ENCODE results near the gene SYTL3.

SYTL3 gene

DNA sequence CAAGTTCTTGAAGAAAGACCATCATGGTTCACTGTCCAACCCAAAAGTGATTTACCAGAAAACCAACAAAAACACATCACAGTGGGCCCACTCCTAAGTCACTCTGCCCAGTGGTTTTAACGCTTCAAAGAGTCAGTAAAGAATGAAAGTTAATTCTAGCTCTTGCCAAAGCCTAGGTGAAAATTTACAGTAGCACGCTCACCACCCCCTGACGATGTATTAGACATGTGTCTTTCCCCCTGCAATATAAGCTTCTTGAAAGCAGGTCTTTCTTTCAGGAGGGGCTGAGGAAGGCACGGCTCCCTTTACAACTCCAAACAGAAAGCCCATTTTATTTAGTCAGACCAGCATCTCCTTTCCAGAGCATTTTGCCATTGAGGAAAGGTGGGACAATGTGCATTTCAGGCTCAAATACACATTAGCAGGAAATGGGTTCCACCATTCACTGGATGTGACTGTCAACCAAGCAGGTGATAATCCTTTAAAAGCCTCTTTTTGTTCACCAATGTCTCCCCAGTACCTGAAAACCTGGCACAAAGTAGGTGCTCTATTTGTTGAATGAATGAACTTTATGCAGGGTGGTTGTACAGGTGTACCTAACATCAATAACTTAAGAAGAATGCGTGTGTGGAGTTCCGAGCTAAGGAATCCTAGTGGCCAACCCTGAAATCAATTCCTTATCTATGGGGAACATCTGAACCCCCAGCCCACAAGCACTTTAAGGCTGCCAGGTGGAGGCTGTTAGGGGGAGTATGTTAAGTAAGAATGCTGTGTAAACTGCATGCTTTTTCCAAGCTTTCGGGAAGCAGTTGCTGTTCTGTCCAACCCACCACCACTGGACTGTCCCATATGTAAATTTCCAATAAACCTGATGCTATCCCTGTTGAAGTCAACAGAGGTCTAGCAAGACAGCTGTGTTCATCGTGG is 157.9 kb downstream of the SYTL3 start:
- no peak for DNase-seq (ENCODE audit: low spot score in 2 of 2)
- no peaks in the 10 kb centered on the region for H3K9me3 ChIP-seq
- no peak overlapping the region for H3K4me3 ChIP-seq
- H3K4me1 ChIP-seq = peaks cover 22% of the 10 kb centered on the region
- in situ Hi-C loops (cut with MboI; ENCODE audit: low sequenced_read_pairs) = no loop called here
- H3K27me3 ChIP-seq (ENCODE audit: low read depth) = no peaks in the 10 kb centered on the region
- peaks cover 38% of the 10 kb centered on the region for H3K36me3 ChIP-seq (replicated peaks)

DNA sequence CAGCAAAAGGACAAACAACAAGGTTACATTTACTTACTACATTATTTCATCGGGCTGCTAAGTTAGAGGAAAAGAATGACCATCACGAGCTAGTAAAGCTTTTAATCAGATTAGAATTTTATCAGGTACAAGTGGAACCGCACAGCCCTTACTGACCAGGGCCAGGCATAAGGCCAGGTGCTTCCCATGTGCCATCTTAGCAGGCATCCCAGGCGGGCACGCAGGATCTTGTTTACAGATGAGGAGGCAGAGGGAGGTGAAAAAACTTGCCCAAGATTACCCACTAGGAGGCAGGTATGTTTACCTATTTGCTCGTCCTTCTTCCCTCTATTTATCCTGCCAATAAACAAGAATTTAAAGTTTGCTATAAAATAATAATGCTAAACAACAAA is 158.6 kb downstream of the SYTL3 start:
- Histone ChIP-seq H3K9me3 (no peaks in the 10 kb centered on the region), H3K36me3 (replicated peaks) (peaks cover 44% of the 10 kb centered on the region), H3K4me3 (no peak overlapping the region), H3K27me3 (ENCODE audit: low read depth) (no peaks in the 10 kb centered on the region), H3K4me1 (peaks cover 22% of the 10 kb centered on the region)
- no peak for DNase-seq (ENCODE audit: low spot score in 2 of 2)
- in situ Hi-C loops (cut with MboI; ENCODE audit: low sequenced_read_pairs) = no loop called here

DNA sequence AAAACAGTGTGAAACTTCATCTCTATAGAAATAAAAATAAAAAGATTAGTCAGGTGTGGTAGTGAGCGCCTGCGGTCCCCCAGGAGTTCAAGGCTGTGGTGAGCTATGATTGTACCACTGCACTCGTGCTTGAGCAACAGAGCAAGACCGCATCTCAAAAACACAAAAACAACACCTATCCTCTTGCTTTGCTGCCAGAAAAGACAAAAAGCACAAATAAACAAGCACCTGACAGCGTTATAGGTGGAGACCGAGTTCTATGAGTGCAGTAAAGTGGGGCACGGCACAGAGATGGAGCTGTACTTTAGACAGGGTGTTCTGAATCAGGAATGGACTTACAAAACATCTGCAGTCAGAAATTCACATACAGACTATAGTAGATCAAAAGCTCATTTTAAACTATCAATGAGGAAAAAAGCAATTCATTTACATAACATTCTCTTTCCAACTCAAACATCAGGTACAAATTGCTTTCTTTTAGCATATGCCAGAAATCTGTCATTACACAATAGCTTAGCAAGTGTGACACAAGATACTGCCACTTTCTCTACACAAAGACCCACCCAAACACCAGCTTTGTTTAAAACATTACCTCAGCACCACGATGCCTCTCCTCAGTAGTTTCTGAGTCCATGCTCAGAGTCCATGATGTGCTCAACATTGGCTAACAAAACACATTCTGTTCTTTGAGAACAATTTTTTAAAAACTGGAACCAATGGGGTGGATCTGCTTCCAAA is 159.3 kb downstream of the SYTL3 start:
- no peaks in the 10 kb centered on the region for H3K9me3 ChIP-seq
- in situ Hi-C loops (cut with MboI; ENCODE audit: low sequenced_read_pairs) = no loop called here
- peaks cover 51% of the 10 kb centered on the region for H3K36me3 ChIP-seq (replicated peaks)
- peak; percentile 56 to 81 for DNase-seq (ENCODE audit: low spot score in 2 of 2)
- H3K4me1 ChIP-seq = peaks cover 18% of the 10 kb centered on the region
- H3K27me3 ChIP-seq (ENCODE audit: low read depth) = no peaks in the 10 kb centered on the region
- H3K4me3 ChIP-seq = no peak overlapping the region

DNA sequence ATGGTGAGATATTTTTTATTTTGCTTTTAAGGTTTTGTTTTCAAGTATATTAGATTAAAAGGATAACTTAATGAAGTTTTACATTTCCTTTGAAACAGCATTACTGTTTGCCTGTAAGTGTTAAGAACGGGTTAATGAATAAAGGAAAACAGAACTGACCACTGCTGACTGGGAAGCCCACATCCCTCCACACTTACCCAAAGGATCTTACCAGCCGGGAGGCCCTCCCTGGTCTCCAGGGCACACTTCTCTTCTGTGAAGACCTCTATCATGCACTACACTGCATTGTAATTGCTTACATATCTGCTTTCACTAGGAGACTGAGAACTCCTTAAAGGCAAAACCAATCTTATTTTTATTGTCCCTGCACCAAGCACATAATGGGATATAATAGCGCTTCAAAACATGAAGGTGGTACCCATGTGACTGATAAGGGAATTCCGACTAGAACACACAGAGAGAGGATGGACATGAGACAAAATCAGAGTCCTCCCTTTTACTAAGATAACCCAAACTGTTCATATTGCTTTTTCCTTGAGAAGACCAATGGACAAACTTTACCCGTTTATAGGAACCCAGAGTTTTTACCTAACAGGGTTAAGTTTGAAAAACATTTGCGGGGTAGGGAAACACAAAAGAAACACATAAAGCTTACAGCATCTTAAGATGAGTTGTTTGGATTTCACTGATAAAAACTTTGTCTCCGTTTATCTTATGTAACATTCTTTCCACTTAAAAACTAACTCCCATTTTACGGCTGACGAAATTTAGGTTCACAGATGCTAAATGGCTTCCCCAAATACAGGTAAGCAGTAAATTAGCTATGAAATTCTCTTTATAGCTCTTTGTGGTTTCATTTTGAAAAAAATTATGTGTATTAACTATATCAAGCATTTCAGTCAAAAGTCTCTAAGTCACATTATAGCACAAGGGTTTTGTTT is 160.6 kb downstream of the SYTL3 start:
- Histone ChIP-seq H3K27me3 (ENCODE audit: low read depth) (no peaks in the 10 kb centered on the region), H3K4me1 (peaks cover 26% of the 10 kb centered on the region), H3K36me3 (replicated peaks) (peaks cover 62% of the 10 kb centered on the region), H3K4me3 (no peak overlapping the region), H3K9me3 (no peaks in the 10 kb centered on the region)
- DNase-seq (ENCODE audit: low spot score in 2 of 2) = no peak
- in situ Hi-C loops (cut with MboI; ENCODE audit: low sequenced_read_pairs) = no loop called here

DNA sequence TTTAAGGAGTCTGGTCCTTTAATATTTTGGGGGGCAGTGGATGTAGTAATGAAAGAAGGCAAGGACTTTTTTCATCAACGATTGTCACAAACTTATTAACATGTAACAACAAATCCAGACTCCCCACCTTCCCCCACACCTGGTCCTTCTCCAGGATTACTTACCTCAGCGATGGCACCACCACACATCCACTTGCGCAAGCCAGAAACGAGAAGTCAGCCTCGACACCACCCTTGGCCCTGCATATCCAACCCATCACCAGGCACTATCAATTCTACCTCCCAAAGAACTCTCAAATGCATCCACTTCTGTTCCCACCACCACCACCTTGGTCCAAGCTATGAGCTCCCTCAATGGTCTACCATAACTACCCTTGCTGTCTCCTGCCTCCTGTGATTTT is 162.8 kb downstream of the SYTL3 start:
- no peak for DNase-seq (ENCODE audit: low spot score in 2 of 2)
- peaks cover 42% of the 10 kb centered on the region for H3K4me1 ChIP-seq
- peaks cover 75% of the 10 kb centered on the region for H3K36me3 ChIP-seq (replicated peaks)
- no peak overlapping the region for H3K4me3 ChIP-seq
- no peaks in the 10 kb centered on the region for H3K27me3 ChIP-seq (ENCODE audit: low read depth)
- H3K9me3 ChIP-seq = no peaks in the 10 kb centered on the region
- in situ Hi-C loops (cut with MboI; ENCODE audit: low sequenced_read_pairs) = no loop called here

DNA sequence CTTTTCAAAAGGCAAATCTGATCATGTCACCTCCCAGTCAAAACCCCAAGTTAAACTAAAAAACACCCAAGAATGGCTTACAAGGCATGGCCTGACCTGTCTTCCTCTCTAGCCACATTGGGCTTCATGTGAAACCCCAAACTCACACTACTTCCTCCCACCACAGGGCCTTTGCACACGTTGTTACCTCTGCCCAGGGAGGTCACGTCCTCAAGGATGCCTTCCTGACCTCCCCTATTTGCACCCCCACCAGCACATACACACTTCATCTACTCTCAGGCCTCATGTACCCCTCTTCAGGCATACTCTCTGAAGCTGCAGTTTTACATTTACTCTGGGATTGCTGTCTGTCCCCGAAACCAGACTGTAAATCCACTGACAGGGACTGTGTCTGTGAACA is 163.2 kb downstream of the SYTL3 start:
- H3K4me1 ChIP-seq = peaks cover 42% of the 10 kb centered on the region

More for the DNA sequence above, 163.2 kb downstream of the SYTL3 start:
- no peak overlapping the region for H3K4me3 ChIP-seq
- no peak for DNase-seq (ENCODE audit: low spot score in 2 of 2)
- no peaks in the 10 kb centered on the region for H3K27me3 ChIP-seq (ENCODE audit: low read depth)
- in situ Hi-C loops (cut with MboI; ENCODE audit: low sequenced_read_pairs) = no loop called here
- peaks cover 77% of the 10 kb centered on the region for H3K36me3 ChIP-seq (replicated peaks)
- H3K9me3 ChIP-seq = no peaks in the 10 kb centered on the region
